Retinal pigment epithelial cell (primary cell): Measurements from ENCODE around the gene POU6F2.
"Not testable (repeated sequence)": the region's sequence is repeated elsewhere in the genome, so short reads cannot be mapped to it uniquely, and the experiment has no call there.

Experiments used
- DNase-seq: peaks from one replicate; pipeline ENCODE4 v3.0.0-alpha.2; 2010; ENCODE audit warnings: low read depth
- H3K4me3 ChIP-seq: 2 replicates; pipeline ENCODE4 v1.5.1; 2011; ENCODE audit warnings: mild to moderate bottlenecking, low read length, control low read depth, moderate library complexity
- TF ChIP-seq, protein P1 (sequence below): conservative IDR thresholded peaks from 2 replicates; pipeline ENCODE4 v1.5.1; 2011; ENCODE audit warnings: low read depth, low read length, control low read depth, inconsistent platforms

POU6F2 gene

DNA sequence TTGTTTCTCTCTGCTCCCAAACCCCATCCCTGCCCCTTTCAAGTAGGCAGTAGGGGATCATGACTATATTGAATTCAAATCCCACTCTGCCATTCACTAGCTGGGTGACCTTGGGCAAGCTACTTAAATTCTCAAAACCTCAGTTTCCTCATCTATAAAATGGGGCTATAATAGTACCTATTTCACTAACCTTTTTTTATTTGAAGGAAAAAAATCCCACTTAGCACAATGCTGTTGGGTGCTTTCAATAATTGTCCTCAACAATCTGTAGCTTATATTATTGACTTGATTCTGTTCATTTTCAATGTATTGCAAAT, 398.1 kb downstream of the POU6F2 start:
- TF ChIP-seq, protein P1, sequence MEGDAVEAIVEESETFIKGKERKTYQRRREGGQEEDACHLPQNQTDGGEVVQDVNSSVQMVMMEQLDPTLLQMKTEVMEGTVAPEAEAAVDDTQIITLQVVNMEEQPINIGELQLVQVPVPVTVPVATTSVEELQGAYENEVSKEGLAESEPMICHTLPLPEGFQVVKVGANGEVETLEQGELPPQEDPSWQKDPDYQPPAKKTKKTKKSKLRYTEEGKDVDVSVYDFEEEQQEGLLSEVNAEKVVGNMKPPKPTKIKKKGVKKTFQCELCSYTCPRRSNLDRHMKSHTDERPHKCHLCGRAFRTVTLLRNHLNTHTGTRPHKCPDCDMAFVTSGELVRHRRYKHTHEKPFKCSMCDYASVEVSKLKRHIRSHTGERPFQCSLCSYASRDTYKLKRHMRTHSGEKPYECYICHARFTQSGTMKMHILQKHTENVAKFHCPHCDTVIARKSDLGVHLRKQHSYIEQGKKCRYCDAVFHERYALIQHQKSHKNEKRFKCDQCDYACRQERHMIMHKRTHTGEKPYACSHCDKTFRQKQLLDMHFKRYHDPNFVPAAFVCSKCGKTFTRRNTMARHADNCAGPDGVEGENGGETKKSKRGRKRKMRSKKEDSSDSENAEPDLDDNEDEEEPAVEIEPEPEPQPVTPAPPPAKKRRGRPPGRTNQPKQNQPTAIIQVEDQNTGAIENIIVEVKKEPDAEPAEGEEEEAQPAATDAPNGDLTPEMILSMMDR = no peak

DNA sequence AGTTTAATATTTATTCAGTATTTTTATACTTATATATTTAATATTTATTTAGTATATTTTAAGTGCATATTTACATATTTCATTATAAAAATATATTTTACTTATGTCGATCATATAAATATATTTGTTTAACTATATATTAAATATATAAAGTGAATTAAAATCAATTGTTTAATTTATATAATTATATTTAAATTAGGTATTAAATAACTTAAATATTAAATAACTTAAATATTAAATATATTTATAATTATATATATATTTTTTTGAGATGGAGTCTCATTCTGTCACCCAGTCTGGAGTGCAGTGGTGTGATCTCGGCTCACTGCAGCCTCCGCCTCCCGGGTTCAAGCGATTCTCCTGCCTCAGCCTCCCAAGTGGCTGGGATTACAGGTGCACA, 399.2 kb downstream of the POU6F2 start:
- not testable (repeated sequence) for H3K4me3 ChIP-seq, DNase-seq

More for the DNA sequence above, 398.1 kb downstream of the POU6F2 start:
- H3K4me3 ChIP-seq = no peak overlapping the region
- DNase-seq = no peak

DNA sequence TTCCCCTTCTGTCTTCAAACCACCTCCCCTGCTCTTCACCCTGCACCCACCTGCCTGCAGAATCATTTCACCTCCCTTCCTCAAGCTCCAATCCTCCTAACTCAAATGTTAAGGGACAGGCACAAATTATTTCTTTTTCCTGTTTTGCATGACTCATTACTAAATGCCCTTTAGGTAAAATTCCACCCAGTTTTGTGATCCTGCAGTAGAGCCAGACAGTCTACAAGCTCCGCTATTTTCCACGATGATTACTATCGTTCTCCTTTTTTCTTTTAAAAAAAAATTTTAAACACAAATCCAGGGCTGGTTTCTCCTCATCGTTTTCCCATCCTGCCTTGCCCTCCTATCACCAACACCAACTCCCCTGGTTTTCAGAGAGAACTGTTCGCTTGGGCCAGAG, 401.7 kb downstream of the POU6F2 start:
- no peak overlapping the region for H3K4me3 ChIP-seq
- TF ChIP-seq, protein P1 = no peak
- DNase-seq = no peak

DNA sequence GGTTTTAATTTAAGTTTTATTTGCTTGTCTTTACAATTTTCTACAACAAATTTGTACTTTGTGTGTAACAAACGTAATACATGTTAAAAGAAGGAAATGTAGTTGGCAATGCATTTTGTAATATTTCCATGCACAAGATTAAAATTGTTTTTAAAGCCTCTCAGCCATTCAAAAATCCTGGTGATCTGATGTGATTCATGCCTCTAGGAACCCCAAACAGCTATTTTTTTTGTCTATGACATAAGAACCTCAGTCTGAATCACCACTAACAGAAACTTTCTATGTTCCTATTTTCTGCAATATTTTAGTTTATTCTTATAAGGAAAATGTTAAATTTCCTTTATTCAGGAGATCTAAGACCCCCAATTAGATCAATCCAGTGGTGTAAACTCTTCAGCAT, 405.4 kb downstream of the POU6F2 start:
- peak; percentile 32 for DNase-seq
- TF ChIP-seq, protein P1 = no peak
- no peak overlapping the region for H3K4me3 ChIP-seq

DNA sequence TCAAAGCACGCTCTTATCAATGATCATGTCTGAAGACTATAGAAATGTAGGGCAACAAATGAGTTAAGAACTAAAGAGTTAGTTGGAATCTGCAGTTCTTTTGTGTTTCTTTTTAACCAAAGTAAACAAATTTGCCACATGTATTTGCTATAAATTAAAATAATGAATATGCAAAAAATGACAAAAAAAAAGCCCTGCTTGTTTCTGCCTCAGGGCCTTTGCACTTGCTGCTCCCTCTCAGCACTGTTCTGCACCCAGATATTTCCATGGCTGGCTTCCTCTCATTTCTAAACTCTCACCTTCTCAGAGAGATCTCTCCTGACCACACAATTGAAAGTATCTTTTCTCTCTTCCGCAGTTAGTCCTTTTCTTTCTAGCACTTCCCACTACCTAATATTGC, 406.7 kb downstream of the POU6F2 start:
- TF ChIP-seq, protein P1 = no peak
- no peak for DNase-seq
- no peak overlapping the region for H3K4me3 ChIP-seq

DNA sequence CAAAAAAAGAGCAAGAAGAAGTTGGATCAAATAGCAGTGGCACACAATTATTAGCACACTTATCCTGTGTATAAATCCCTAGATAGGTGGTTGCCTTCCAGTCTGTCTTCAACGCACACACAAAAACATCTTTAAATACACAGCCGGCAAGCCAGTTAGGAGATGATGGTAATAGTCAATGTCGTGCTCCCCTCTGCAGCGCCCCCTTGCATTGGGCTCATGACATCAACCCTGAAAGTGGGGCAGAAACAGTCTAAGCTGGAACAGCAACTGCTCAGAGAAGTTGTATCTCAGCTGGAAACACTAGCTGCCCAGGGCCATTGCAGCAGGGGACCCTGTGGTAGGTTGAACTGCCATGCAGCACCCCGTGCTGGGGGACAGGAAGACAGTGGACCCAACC, 409.0 kb downstream of the POU6F2 start:
- TF ChIP-seq, protein P1 = no peak
- no peak overlapping the region for H3K4me3 ChIP-seq
- no peak for DNase-seq

DNA sequence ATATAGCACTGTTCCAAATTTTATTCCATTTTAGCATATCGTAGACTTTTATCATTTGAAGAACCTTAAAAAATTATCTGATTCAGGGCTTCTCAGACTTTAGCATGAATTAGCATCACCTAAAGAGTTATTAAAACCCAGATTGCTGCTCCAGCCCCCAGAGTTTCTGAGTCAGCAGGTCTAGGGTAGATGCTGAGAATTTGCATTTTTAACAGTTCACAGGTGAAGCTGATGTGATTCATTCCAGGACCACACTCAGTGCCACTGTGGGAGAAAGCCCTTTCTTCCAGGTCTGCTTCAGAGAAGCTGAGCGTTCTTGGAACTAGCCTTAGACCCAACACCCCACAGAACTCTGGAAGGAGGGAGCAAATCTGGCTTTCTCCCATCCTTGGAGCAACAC, 414.4 kb downstream of the POU6F2 start:
- no peak overlapping the region for H3K4me3 ChIP-seq
- DNase-seq = no peak
- TF ChIP-seq, protein P1 = no peak

DNA sequence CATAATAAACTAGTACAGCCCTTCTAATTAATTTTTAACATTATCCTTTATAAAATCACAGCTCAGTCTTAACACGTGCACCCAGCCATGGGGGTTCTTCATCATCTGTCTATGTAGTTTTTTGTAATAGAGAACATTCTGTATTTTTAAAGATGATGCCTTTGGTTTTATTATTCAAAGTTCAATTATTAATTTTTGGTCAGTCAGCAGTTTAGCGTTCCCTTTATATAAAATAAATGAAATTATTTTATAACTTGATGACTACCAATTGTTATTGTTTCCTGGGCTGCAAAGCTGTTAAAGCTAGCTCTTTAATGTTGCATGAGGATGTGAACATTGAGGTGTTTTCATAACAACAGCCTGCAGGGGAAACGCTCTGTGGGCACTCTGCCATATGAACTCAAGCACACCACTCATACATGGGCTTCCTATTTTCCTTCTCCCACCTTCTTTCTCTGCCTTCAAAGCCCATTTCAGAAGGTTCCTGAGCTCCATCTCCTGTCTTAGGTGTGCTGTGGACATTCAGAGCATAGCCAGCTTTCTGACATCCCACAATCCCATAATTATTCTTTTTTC, 416.5 kb downstream of the POU6F2 start:
- TF ChIP-seq, protein P1 = peak; percentile 5
- no peak for DNase-seq
- H3K4me3 ChIP-seq = no peak overlapping the region
